ENCODE data around the gene NPIPB8. TPM values are rescaled to one million over a fixed set of nuclear protein-coding genes. Genes with fewer than 3 reads are reported as not detected.

Gene NPIPB8
- total and polyA plus RNA-seq, 2 of the 13 experiments (the other 11 are each of a cell fraction or from before 2014, with no cell fraction given): 0.49 to 2.3 TPM

DNA sequence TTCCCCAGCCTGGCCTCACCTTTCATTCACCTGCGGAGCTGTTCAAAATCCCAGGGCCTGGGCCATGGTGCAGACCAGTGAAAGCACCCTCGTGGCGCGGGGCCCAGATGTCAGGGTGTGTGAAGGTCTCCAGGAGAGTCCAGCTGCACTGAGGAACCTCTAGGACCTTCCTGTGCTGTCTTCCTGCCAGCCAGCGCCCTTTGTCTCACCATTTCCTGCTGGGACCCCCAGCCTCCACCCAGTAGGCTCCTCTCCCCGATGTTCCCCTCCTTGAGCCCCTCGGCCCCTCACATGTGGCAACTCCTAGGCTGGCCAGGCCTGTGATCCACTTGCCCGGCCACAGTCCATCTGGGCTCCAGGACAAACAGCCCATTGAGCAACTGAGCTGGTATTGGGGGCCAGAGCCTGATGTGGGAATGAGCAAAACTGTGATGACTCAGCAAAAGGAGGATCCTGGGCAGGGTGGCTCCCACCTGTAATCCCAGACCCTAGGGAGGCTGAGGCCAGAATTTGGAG, 41.7 kb upstream of the NPIPB8 start (continued):
- TF ChIP-seq ZNF234 (CRISPR knock-in tag; conservative IDR thresholded peaks at IDR 0.05): 0 out of 2 replicates have a peak, but pooled peaks have one; percentile 22
- peak; percentile 86; the same call in 1 of the 2 replicates for TF ChIP-seq ZNF746 (CRISPR knock-in tag; IDR thresholded peaks at IDR 0.05)
- TF ChIP-seq, protein P1, sequence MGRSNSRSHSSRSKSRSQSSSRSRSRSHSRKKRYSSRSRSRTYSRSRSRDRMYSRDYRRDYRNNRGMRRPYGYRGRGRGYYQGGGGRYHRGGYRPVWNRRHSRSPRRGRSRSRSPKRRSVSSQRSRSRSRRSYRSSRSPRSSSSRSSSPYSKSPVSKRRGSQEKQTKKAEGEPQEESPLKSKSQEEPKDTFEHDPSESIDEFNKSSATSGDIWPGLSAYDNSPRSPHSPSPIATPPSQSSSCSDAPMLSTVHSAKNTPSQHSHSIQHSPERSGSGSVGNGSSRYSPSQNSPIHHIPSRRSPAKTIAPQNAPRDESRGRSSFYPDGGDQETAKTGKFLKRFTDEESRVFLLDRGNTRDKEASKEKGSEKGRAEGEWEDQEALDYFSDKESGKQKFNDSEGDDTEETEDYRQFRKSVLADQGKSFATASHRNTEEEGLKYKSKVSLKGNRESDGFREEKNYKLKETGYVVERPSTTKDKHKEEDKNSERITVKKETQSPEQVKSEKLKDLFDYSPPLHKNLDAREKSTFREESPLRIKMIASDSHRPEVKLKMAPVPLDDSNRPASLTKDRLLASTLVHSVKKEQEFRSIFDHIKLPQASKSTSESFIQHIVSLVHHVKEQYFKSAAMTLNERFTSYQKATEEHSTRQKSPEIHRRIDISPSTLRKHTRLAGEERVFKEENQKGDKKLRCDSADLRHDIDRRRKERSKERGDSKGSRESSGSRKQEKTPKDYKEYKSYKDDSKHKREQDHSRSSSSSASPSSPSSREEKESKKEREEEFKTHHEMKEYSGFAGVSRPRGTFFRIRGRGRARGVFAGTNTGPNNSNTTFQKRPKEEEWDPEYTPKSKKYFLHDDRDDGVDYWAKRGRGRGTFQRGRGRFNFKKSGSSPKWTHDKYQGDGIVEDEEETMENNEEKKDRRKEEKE (IDR thresholded peaks at IDR 0.05): no peak
- no peak for TF ChIP-seq NR2F1 (CRISPR knock-in tag; IDR thresholded peaks at IDR 0.05)
- no peak for TF ChIP-seq SNAPC2 (CRISPR knock-in tag; IDR thresholded peaks at IDR 0.05)
- TF ChIP-seq KAT2B (IDR thresholded peaks at IDR 0.05; ENCODE audit: borderline replicate concordance, low read depth, low read length): no peak
- no peak for TF ChIP-seq ZNF260 (CRISPR knock-in tag; IDR thresholded peaks at IDR 0.05; ENCODE audit: borderline replicate concordance, low read depth)
- TF ChIP-seq YEATS2 (CRISPR knock-in tag; IDR thresholded peaks at IDR 0.05; ENCODE audit: borderline replicate concordance): no peak
- TF ChIP-seq JUN (CRISPR knock-in tag; IDR thresholded peaks at IDR 0.05): no peak
- TF ChIP-seq, protein P2, sequence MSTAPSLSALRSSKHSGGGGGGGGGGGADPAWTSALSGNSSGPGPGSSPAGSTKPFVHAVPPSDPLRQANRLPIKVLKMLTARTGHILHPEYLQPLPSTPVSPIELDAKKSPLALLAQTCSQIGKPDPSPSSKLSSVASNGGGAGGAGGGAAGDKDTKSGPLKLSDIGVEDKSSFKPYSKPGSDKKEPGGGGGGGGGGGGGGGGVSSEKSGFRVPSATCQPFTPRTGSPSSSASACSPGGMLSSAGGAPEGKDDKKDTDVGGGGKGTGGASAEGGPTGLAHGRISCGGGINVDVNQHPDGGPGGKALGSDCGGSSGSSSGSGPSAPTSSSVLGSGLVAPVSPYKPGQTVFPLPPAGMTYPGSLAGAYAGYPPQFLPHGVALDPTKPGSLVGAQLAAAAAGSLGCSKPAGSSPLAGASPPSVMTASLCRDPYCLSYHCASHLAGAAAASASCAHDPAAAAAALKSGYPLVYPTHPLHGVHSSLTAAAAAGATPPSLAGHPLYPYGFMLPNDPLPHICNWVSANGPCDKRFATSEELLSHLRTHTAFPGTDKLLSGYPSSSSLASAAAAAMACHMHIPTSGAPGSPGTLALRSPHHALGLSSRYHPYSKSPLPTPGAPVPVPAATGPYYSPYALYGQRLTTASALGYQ (CRISPR knock-in tag; IDR thresholded peaks at IDR 0.05): no peak
- TF ChIP-seq, protein P3, sequence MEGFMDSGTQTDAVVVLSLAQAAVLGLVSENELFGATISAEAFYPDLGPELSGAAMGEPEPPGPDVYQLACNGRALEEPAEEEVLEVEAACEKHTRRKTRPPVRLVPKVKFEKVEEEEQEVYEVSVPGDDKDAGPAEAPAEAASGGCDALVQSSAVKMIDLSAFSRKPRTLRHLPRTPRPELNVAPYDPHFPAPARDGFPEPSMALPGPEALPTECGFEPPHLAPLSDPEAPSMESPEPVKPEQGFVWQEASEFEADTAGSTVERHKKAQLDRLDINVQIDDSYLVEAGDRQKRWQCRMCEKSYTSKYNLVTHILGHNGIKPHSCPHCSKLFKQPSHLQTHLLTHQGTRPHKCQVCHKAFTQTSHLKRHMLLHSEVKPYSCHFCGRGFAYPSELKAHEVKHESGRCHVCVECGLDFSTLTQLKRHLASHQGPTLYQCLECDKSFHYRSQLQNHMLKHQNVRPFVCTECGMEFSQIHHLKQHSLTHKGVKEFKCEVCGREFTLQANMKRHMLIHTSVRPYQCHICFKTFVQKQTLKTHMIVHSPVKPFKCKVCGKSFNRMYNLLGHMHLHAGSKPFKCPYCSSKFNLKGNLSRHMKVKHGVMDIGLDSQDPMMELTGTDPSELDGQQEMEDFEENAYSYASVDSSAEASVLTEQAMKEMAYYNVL (CRISPR knock-in tag; IDR thresholded peaks at IDR 0.05; ENCODE audit: borderline replicate concordance): 0 out of 2 replicates have a peak, but pooled peaks have one; percentile 42
- TF ChIP-seq, protein P4, sequence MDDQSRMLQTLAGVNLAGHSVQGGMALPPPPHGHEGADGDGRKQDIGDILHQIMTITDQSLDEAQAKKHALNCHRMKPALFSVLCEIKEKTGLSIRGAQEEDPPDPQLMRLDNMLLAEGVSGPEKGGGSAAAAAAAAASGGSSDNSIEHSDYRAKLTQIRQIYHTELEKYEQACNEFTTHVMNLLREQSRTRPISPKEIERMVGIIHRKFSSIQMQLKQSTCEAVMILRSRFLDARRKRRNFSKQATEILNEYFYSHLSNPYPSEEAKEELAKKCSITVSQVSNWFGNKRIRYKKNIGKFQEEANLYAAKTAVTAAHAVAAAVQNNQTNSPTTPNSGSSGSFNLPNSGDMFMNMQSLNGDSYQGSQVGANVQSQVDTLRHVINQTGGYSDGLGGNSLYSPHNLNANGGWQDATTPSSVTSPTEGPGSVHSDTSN (CRISPR knock-in tag; IDR thresholded peaks at IDR 0.05; ENCODE audit: borderline replicate concordance): no peak
- TF ChIP-seq KLF9 (CRISPR knock-in tag; IDR thresholded peaks at IDR 0.05; ENCODE audit: low read depth): no peak
- TF ChIP-seq PRMT3 (CRISPR knock-in tag; IDR thresholded peaks at IDR 0.05; ENCODE audit: borderline replicate concordance, low read depth): no peak
- TF ChIP-seq ZNF354B (CRISPR knock-in tag; IDR thresholded peaks at IDR 0.05): no peak
- no peak for TF ChIP-seq MLLT10 (CRISPR knock-in tag; IDR thresholded peaks at IDR 0.05)
- no peak for TF ChIP-seq ZNF20 (CRISPR knock-in tag; IDR thresholded peaks at IDR 0.05)
- TF ChIP-seq PITX1 (CRISPR knock-in tag; IDR thresholded peaks at IDR 0.05): 0 out of 2 replicates have a peak, but pooled peaks have one; percentile 50
- TF ChIP-seq, protein P5, sequence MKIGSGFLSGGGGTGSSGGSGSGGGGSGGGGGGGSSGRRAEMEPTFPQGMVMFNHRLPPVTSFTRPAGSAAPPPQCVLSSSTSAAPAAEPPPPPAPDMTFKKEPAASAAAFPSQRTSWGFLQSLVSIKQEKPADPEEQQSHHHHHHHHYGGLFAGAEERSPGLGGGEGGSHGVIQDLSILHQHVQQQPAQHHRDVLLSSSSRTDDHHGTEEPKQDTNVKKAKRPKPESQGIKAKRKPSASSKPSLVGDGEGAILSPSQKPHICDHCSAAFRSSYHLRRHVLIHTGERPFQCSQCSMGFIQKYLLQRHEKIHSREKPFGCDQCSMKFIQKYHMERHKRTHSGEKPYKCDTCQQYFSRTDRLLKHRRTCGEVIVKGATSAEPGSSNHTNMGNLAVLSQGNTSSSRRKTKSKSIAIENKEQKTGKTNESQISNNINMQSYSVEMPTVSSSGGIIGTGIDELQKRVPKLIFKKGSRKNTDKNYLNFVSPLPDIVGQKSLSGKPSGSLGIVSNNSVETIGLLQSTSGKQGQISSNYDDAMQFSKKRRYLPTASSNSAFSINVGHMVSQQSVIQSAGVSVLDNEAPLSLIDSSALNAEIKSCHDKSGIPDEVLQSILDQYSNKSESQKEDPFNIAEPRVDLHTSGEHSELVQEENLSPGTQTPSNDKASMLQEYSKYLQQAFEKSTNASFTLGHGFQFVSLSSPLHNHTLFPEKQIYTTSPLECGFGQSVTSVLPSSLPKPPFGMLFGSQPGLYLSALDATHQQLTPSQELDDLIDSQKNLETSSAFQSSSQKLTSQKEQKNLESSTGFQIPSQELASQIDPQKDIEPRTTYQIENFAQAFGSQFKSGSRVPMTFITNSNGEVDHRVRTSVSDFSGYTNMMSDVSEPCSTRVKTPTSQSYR (CRISPR knock-in tag; IDR thresholded peaks at IDR 0.05; ENCODE audit: borderline replicate concordance): no peak; the same call in 1 of the 2 replicates

Measured in HepG2 (cell line).